Measurements from ENCODE around the gene WDR86.

DNA sequence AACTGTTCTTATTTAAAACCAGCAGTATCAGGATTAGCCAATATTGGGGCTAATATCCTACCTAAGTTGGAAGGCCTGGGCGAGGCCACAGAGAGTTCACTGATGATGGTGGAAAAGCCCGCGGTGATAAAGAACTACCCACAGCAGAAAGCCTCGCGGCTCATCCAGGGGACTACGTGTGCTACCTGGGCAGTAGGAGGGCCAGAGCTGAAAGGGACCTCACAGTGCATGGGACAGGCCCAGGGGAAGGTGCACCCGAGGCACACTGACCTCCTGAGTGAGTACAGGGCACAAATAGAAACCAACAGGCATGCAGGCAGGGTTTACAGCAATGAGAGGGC is 1.4 kb downstream of the WDR86 start:
- TF ChIP-seq RAD21 (IDR thresholded peaks at IDR 0.05; ENCODE audit: low read depth): no peak
- no peak for TF ChIP-seq POLR2A (IDR thresholded peaks at IDR 0.05; ENCODE audit: borderline replicate concordance, extremely low read depth, insufficient read depth, insufficient read length)
- TF ChIP-seq, protein P1, sequence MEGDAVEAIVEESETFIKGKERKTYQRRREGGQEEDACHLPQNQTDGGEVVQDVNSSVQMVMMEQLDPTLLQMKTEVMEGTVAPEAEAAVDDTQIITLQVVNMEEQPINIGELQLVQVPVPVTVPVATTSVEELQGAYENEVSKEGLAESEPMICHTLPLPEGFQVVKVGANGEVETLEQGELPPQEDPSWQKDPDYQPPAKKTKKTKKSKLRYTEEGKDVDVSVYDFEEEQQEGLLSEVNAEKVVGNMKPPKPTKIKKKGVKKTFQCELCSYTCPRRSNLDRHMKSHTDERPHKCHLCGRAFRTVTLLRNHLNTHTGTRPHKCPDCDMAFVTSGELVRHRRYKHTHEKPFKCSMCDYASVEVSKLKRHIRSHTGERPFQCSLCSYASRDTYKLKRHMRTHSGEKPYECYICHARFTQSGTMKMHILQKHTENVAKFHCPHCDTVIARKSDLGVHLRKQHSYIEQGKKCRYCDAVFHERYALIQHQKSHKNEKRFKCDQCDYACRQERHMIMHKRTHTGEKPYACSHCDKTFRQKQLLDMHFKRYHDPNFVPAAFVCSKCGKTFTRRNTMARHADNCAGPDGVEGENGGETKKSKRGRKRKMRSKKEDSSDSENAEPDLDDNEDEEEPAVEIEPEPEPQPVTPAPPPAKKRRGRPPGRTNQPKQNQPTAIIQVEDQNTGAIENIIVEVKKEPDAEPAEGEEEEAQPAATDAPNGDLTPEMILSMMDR (IDR thresholded peaks at IDR 0.05 in 2 of 3, conservative IDR thresholded peaks at IDR 0.05 in 1 of 3; ENCODE audit: borderline replicate concordance in 1 of 3, insufficient read depth in 1 of 3, low read depth in 2 of 3, low read length in 2 of 3): no peak
- no peak for TF ChIP-seq POLR2AphosphoS5 (IDR thresholded peaks at IDR 0.05; ENCODE audit: low read depth, low read length)
- TF ChIP-seq SP1 (IDR thresholded peaks at IDR 0.05; ENCODE audit: low read depth): no peak
- no peak for TF ChIP-seq EZH2 (IDR thresholded peaks at IDR 0.05)
- no peak for TF ChIP-seq EGR1 (IDR thresholded peaks at IDR 0.05; ENCODE audit: low read depth)
- TF ChIP-seq ZNF274 (IDR thresholded peaks at IDR 0.05; ENCODE audit: low read depth, low read length): no peak
- TF ChIP-seq CBX3 (IDR thresholded peaks at IDR 0.05; ENCODE audit: low read depth): no peak
- TF ChIP-seq, protein P2, sequence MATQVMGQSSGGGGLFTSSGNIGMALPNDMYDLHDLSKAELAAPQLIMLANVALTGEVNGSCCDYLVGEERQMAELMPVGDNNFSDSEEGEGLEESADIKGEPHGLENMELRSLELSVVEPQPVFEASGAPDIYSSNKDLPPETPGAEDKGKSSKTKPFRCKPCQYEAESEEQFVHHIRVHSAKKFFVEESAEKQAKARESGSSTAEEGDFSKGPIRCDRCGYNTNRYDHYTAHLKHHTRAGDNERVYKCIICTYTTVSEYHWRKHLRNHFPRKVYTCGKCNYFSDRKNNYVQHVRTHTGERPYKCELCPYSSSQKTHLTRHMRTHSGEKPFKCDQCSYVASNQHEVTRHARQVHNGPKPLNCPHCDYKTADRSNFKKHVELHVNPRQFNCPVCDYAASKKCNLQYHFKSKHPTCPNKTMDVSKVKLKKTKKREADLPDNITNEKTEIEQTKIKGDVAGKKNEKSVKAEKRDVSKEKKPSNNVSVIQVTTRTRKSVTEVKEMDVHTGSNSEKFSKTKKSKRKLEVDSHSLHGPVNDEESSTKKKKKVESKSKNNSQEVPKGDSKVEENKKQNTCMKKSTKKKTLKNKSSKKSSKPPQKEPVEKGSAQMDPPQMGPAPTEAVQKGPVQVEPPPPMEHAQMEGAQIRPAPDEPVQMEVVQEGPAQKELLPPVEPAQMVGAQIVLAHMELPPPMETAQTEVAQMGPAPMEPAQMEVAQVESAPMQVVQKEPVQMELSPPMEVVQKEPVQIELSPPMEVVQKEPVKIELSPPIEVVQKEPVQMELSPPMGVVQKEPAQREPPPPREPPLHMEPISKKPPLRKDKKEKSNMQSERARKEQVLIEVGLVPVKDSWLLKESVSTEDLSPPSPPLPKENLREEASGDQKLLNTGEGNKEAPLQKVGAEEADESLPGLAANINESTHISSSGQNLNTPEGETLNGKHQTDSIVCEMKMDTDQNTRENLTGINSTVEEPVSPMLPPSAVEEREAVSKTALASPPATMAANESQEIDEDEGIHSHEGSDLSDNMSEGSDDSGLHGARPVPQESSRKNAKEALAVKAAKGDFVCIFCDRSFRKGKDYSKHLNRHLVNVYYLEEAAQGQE (IDR thresholded peaks at IDR 0.05; ENCODE audit: low read depth): no peak
- no peak for TF ChIP-seq ELF1 (IDR thresholded peaks at IDR 0.05; ENCODE audit: borderline replicate concordance, low read depth)
- no peak for TF ChIP-seq JUND (IDR thresholded peaks at IDR 0.05)
- TF ChIP-seq YY1 (IDR thresholded peaks at IDR 0.05; ENCODE audit: extremely low read depth, insufficient replicate concordance, low read depth, low read length): no peak
- TF ChIP-seq, protein P3, sequence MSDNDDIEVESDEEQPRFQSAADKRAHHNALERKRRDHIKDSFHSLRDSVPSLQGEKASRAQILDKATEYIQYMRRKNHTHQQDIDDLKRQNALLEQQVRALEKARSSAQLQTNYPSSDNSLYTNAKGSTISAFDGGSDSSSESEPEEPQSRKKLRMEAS (IDR thresholded peaks at IDR 0.05): no peak

Data from HCT116 (cell line).